ENCODE data around the gene SCP2. TPM values are rescaled to one million over a fixed set of nuclear protein-coding genes. Genes with fewer than 3 reads are reported as not detected.

Gene SCP2
- total RNA-seq, 2 donors from 2014 or later: 101 to 137 TPM

DNA sequence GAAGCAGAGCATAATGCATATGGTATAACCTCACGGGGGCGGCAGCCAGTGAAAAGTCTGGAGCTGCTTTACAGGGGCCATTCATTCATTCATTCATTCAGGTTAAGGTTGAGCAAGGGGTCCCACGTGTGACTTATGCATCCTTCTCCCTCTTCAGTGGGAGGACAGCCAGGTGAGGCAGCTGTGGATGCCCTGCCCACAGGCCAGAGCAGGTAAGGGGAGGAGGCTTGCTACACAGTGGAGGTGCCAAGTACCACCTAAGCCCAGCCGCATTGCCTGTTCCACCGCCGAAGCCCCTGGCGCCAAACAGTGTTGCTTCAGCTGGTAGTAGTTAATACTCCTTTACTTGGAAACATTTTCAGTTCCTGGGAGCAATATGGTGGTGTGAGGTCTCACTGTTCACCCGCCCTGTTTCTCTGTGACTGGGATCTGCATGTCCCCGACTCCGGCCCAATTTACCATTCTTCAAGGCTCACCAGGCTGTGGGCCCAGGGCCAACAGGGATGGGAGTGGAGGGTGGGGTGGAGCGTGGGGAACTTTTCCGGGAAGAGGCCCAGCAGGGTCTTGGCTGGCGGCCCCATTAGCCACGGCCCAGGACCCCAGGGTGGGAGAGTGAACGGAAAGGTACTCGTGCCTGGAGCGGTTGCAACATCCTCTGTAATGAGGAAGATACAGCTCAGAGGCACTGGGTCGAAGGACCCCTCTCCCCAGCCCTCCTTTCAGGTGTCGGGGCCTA is 134.2 kb downstream of the SCP2 start:
- peak; percentile 90 for DNase-seq (ENCODE audit: low spot score)
- intact Hi-C loops (cut with DNase I): loop anchor here (10.0 kb wide), 2 partner anchors 124 to 136 kb away; partner anchors contain the start of genes ECHDC2 (in 1 of the 2) and SCP2 (in 1 of the 2)

- peak; percentile 89 for DNase-seq (ENCODE audit: low spot score)
Measured at GRCh38 chr1:53061859-53062707, 135.0 kb downstream of the SCP2 start, which contains the start of gene PODN. PODN (plus strand) TSS chr1:53062213; CDS start chr1:53069856, 7,643 bp downstream.

DNA sequence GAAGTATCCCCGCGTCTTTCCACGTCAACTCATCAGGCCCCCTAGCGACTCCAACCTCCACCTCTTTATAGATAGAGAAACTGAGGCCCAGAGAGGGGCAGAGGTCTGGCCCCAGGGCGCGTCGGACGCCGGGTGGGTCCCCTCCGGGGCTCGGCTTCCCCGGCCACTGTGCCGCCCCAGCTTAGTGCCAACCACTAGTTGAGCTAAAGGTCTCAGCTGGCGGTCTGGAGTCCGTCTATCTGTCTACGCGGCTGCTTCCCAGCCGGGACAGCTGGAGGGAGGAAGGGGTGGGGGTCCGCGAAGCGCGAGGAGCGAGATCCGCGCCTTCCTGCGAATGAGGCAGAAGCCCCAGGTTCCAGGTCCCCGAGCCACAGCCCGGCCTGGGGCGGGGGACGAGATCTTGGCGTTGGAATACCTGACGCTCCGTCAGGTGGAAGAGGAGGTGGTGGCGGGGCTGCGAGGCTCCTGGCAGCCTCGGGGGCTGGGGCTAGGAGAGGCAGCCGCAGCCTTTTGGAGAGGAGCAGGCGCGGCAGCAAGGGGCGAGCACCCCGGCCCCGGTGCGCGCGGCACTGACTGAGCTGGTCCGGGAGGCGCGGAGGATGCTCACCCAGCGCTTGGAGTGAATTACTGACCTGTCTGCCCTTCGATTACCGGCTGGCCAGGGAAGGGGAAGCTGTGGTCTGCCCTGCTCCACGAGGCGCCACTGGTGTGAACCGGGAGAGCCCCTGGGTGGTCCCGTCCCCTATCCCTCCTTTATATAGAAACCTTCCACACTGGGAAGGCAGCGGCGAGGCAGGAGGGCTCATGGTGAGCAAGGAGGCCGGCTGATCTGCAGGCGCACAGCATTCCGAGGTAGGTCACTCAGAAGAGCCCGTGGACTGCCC is 135.9 kb downstream of the SCP2 start:
- DNase-seq (ENCODE audit: low spot score): peak; percentile 81
- intact Hi-C loops (cut with DNase I): loop anchor here (1.0 to 10.0 kb wide), 3 partner anchors 47 to 138 kb away; partner anchors contain the start of genes ECHDC2 (in 1 of the 2) and SCP2 (in 1 of the 2)

More at GRCh38 chr1:53061859-53062707, 135.0 kb downstream of the SCP2 start, which contains the start of gene PODN:
- intact Hi-C loops (cut with DNase I): loop anchor here (10.0 kb wide), 2 partner anchors 123 to 137 kb away; partner anchors contain the start of genes ECHDC2 (in 1 of the 2) and SCP2 (in 1 of the 2)

DNA sequence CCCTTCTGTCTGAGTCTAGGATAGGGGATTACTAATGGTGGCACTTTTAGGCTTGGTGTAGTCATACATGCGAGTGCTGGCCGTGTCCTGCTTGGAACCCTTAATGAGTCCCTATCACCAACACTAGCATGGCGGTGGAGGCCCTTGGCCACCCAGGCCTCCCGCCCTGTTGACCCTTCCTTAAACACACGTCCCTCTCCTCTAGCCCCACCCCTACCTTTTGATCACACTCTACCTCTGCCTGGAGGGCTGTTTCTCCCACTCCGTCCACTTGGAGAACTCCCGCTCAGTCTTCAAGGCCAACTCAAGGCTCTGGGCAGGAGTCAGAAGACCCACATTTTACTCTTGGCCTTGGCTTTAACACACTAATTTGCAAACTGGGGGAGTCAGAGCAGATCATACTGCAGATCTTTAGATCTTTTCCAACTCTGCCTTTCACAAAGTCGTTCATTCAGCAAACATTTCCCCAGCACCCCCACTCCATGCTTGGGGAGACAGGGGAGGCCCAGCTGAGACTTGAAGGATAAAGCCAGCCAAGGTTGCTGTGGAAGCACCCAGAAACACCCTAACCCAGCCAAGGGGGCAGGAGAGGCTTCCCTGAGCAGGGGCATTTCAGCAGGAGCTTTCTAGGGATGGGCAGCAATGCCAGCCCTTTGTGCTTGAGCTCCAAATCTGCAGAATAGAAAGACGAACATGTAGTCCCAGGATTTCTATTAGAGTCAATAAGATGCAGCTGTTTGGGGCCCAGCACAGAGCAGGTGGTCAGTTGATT is 136.9 kb downstream of the SCP2 start:
- no peak for DNase-seq (ENCODE audit: low spot score)
- intact Hi-C loops (cut with DNase I): loop anchor here (1.0 to 10.0 kb wide), 3 partner anchors 46 to 139 kb away; partner anchors contain the start of genes ECHDC2 (in 1 of the 2) and SCP2 (in 1 of the 2)

DNA sequence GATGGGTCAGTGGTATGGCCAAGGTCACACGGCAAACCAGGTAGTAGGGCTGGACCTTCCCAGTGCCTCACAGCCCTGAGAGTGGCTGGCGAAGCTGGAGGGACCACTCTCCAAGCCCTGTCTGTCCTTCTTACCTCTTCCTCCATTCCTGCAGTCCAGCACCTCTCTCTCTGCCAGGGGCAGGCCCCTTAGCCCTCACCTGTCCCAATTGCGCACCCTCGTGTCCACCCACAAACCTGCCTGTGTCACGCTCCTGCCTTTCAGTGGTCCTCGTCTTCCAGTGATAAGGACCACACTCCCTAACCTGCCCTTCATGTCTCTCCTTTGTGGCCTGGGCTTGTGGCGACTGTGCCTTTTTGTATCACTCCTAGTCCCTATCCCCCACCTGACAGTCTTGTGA is 138.3 kb downstream of the SCP2 start:
- intact Hi-C loops (cut with DNase I): loop anchor here (10.0 kb wide), 2 partner anchors 119 to 141 kb away; partner anchors contain the start of genes ECHDC2 (in 1 of the 2) and SCP2 (in 1 of the 2)
- DNase-seq (ENCODE audit: low spot score): peak; percentile 59

- no peak for DNase-seq (ENCODE audit: low spot score)
- intact Hi-C loops (cut with DNase I): loop anchor here (10.0 kb wide), 2 partner anchors 118 to 142 kb away; partner anchors contain the start of genes ECHDC2 (in 1 of the 2) and SCP2 (in 1 of the 2)
Measured at GRCh38 chr1:53066488-53066887, 139.4 kb downstream of the SCP2 start.

DNA sequence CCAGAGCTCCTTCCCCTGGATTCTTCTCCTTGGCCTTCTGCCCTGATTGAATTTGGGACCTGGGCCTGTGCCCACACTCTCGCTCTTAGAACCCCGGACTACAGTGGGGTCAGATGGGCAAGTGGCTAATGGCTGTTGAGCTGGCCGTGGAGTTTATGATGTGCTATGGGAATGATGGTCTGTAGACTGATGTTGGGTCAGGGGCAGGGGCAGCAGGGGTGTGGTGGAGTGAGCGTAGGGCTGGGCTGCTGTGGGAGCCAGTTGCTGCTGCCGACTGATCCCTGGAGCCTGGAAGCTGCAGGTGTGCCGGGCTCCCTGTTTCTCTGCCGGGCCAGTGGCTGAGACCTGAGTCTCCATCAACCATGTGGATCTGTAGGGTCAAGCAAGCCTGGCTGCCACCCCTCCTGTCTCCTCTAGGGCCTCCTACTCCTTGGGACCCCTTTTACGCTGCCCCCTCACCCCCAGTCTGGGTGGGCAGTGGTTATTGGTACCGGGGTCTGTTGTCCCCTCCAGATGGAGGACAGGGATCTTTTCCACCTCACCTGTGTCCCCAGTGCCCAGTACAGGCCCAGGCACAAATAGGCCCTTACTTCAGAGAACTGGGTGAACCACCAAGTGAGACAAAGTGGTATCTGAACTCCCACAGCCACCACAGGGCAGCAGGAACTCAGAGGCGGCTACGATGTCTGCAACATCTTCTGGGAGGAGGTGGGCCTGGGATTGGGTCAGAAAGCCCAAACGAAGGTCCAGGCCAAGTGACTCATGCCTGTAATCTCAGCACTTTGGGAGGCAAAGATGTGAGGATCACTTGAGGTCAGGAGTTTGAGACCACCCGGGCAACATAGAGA is 140.0 kb downstream of the SCP2 start:
- peak; percentile 78 for DNase-seq (ENCODE audit: low spot score)
- intact Hi-C loops (cut with DNase I): loop anchor here (10.0 kb wide), 2 partner anchors 118 to 142 kb away; partner anchors contain the start of genes ECHDC2 (in 1 of the 2) and SCP2 (in 1 of the 2)

- intact Hi-C loops (cut with DNase I): loop anchor here (10.0 kb wide), 2 partner anchors 117 to 143 kb away; partner anchors contain the start of genes ECHDC2 (in 1 of the 2) and SCP2 (in 1 of the 2)
- DNase-seq (ENCODE audit: low spot score): no peak
Measured at GRCh38 chr1:53067886-53068285, 140.8 kb downstream of the SCP2 start.

DNA sequence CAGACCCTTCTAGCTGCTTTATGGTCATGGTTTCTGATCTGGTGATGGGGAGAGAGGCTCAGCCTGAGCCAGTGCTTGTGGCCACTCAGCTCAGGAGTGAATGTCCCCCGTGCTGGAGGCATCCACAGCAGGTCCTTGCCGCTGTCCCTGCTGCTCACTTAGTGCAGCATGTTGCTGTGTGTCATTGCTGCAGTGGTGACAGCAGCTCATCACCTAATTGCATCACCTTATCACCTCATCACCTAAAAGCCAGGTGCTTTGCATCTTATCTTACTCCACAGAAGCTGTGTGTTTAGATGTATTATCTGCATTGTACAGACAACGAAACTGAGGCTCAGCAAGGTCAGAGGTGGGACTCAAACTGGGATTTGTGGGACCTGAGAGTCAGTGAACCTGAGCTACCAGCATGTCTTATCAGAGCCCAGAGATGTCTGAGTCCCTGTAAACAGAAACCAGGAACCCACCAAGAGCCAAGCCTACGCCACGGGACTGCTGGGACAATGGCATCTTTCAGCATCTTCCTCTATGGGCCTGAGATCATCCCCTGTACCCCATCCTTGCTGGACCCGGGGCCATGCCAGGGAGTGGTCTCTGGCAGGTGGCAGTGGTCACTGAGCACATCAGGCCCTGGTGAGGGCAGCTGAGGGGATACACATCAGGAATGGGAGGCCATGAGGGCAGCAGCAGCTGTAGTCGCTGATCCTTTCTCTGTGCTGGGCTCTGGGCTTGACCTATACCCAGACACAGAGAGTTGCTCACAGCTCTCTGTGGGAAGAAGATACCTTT is 141.4 kb downstream of the SCP2 start:
- DNase-seq (ENCODE audit: low spot score): no peak
- intact Hi-C loops (cut with DNase I): loop anchor here (10.0 kb wide), 2 partner anchors 116 to 144 kb away; partner anchors contain the start of genes ECHDC2 (in 1 of the 2) and SCP2 (in 1 of the 2)

- no peak for DNase-seq (ENCODE audit: low spot score)
Measured at GRCh38 chr1:53069265-53069662, 142.2 kb downstream of the SCP2 start.

GRCh38 chr1:53069663-53070327 is 142.7 kb downstream of the SCP2 start:
- peak; percentile 80 for DNase-seq (ENCODE audit: low spot score)
- intact Hi-C loops (cut with DNase I): loop anchor here (10.0 kb wide), 2 partner anchors 115 to 145 kb away; partner anchors contain the start of genes ECHDC2 (in 1 of the 2) and SCP2 (in 1 of the 2)

More at GRCh38 chr1:53069265-53069662, 142.2 kb downstream of the SCP2 start:
- intact Hi-C loops (cut with DNase I): loop anchor here (10.0 kb wide), 2 partner anchors 116 to 144 kb away; partner anchors contain the start of genes ECHDC2 (in 1 of the 2) and SCP2 (in 1 of the 2)

DNA sequence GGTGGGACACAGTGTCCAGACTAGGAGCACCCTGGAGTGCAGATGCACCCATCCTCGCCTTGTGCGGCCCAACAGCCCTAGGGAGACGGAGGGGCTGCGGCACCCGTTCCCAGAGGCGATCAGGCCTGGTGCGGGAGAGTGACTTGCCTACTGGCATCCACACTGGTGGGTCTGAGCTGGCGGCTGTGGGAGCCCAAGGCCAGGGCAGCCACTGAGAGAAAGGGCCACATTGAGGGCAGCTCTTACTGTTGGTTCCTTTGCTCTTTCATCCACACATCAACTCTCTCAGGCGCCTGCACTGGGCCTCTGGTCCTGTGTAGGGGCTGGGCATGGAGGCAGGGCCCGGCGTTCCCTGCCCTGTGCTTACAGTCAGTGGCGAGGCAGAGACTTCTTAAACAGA is 143.5 kb downstream of the SCP2 start:
- peak; percentile 72 for DNase-seq (ENCODE audit: low spot score)
- intact Hi-C loops (cut with DNase I): no loop called here

- intact Hi-C loops (cut with DNase I): no loop called here
- peak; percentile 78 for DNase-seq (ENCODE audit: low spot score)
Measured at GRCh38 chr1:53071167-53071865, 144.2 kb downstream of the SCP2 start.

- DNase-seq (ENCODE audit: low spot score): no peak
- intact Hi-C loops (cut with DNase I): no loop called here
Measured at GRCh38 chr1:53071915-53072314, 144.8 kb downstream of the SCP2 start.

All from posterior vena cava (tissue), 2 donors.